ENCODE data around the gene B4GALNT2. TPM values are rescaled to one million over a fixed set of nuclear protein-coding genes. Genes with fewer than 3 reads are reported as not detected.

Gene B4GALNT2
- total and polyA plus RNA-seq, 2 donors (not counting 3 experiments of a cell fraction or from before 2014, with no cell fraction given) = 0.11 TPM; not detected in 1

DNA sequence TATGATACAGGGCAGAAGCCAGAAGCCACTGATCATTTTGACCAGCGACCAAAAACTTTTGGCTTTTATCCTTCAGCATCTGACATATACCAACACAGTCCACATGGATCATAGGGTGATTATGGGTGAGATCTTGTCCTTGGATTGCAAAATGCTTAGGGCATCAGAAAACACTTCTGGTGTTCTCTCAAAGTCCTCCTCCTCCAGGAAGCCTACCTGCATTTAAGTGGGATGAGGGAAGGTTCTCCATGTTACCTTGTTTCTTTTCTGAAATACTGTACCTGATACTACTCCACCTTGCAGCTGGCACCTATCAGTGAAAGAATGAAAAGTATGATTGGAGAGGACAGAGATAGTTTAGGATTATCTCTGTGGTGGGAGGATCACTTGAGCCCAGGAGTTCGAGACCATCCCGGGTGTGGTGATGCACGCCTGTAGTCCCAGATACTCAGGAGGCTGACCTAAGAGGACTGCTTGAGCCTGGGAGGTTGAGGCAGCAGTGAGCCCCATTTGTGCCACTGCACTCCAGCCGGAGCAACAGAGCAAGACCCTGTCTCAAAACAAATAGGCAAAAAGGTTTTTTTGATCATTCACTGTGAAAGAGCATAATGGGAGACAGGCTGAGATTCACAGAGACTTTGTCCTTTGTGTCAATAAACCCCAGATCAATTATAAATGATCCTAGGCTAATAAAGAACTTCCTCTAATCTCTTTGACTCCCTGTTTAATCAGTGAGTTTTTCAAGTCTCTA is 46.8 kb upstream of the B4GALNT2 start:
- no TSS peak for BruUV-seq (replicated peaks)
- no peak overlapping the region for H2AFZ ChIP-seq (ENCODE audit: low read depth, low read length)
- H3K4me1 ChIP-seq (ENCODE audit: control insufficient read depth, extremely low read depth, insufficient read depth, low read length) = no peaks in the 10 kb centered on the region
- DNase-seq (ENCODE audit: low read depth, low spot score) (no peak), FAIRE-seq (no peak)
- intact Hi-C loops (cut with micrococcal nuclease) (no loop called here), dilution Hi-C loops (cut with MboI; ENCODE audit: extremely low pct_ligation_motif_present, low sequenced_read_pairs) (no loop called here)
- TF ChIP-seq MAX (IDR thresholded peaks at IDR 0.05; ENCODE audit: insufficient read depth, insufficient read length) = no peak
- TF ChIP-seq, protein P1, sequence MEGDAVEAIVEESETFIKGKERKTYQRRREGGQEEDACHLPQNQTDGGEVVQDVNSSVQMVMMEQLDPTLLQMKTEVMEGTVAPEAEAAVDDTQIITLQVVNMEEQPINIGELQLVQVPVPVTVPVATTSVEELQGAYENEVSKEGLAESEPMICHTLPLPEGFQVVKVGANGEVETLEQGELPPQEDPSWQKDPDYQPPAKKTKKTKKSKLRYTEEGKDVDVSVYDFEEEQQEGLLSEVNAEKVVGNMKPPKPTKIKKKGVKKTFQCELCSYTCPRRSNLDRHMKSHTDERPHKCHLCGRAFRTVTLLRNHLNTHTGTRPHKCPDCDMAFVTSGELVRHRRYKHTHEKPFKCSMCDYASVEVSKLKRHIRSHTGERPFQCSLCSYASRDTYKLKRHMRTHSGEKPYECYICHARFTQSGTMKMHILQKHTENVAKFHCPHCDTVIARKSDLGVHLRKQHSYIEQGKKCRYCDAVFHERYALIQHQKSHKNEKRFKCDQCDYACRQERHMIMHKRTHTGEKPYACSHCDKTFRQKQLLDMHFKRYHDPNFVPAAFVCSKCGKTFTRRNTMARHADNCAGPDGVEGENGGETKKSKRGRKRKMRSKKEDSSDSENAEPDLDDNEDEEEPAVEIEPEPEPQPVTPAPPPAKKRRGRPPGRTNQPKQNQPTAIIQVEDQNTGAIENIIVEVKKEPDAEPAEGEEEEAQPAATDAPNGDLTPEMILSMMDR (IDR thresholded peaks at IDR 0.05; ENCODE audit: extremely low read depth in 1 of 2, insufficient read depth in 1 of 2, low read depth in 1 of 2, low read length in 2 of 2) = no peak
- TF ChIP-seq MYC (IDR thresholded peaks at IDR 0.05; ENCODE audit: low read depth, low read length) = no peak
- no peak for TF ChIP-seq FOS (IDR thresholded peaks at IDR 0.05; ENCODE audit: borderline replicate concordance, insufficient read depth, low read length)
- no peak for TF ChIP-seq GATA2 (IDR thresholded peaks at IDR 0.05; ENCODE audit: insufficient read depth, insufficient read length, low read depth, low read length)
- TF ChIP-seq POLR2AphosphoS5 (IDR thresholded peaks at IDR 0.05; ENCODE audit: insufficient read depth, low read depth, low read length) = no peak
- TF ChIP-seq POLR2A (IDR thresholded peaks at IDR 0.05; ENCODE audit: low read depth, low read length) = no peak
- no peaks in the 10 kb centered on the region for H3K79me2 ChIP-seq (ENCODE audit: control insufficient read depth, insufficient read depth, low read length)
- CTCF ChIA-PET = interaction anchor here (0.6 kb wide), 1 partner anchor 95 kb away, joined by 3 read pairs; no protein-coding TSS in a partner anchor
- no peak overlapping the region for H3K4me3 ChIP-seq (replicated peaks in 1 of 3; ENCODE audit: insufficient read depth in 1 of 3, low read depth in 1 of 3, low read length in 3 of 3)
- no peak overlapping the region for H3K9ac ChIP-seq (replicated peaks; ENCODE audit: extremely low read depth, insufficient read depth, low read length)
- H4K20me1 ChIP-seq (replicated peaks; ENCODE audit: control insufficient read depth, extremely low read depth, insufficient read depth, low read length) = no peaks in the 10 kb centered on the region
- H3K9me3 ChIP-seq (replicated peaks; ENCODE audit: control insufficient read depth, insufficient read depth, low read length) = no peaks in the 10 kb centered on the region
- no peaks in the 10 kb centered on the region for H3K36me3 ChIP-seq (ENCODE audit: control insufficient read depth in 2 of 2, extremely low read depth in 1 of 2, insufficient read depth in 2 of 2, low read length in 2 of 2)
- no peak overlapping the region for H3K4me2 ChIP-seq (ENCODE audit: insufficient read depth, low read length)
- no peak overlapping the region for H3K27ac ChIP-seq (ENCODE audit: insufficient read depth, low read depth, low read length)
- POLR2A ChIA-PET = no interaction called here
- no peaks in the 10 kb centered on the region for H3K9me1 ChIP-seq (replicated peaks; ENCODE audit: control insufficient read depth, extremely low read depth, insufficient read depth, low read length)
- peaks cover 0 to 6% of the 10 kb centered on the region in 2 experiments for H3K27me3 ChIP-seq (ENCODE audit: control insufficient read depth in 2 of 2, insufficient read depth in 2 of 2, low read length in 2 of 2)

Data from endothelial cell of umbilical vein (primary cell).